Lower lobe of right lung (tissue), 2 donors: Measurements from ENCODE around the gene ARL4D. TPM values are rescaled to one million over a fixed set of nuclear protein-coding genes. Genes with fewer than 3 reads are reported as not detected.

ENCODE experiments used
- ATAC-seq, 2 donors: fragments of 200-7000 bp; cut with Tn5 transposase; one replicate each; pipeline ENCODE4 v1.9.1; 2020 to 2022; ENCODE audit warnings: mild to moderate bottlenecking in 2 of 2, moderate library complexity in 2 of 2
- DNase-seq: peaks from one replicate; pipeline ENCODE4 v3.0.0-alpha.2; 2020
- H3K27ac ChIP-seq: fragments of 200-600 bp; one replicate; pipeline ENCODE4 v1.8.0; 2022
- H3K27me3 ChIP-seq: fragments of 200-600 bp; one replicate; pipeline ENCODE4 v1.8.0; 2022; ENCODE audit warnings: low read depth
- H3K36me3 ChIP-seq: fragments of 200-600 bp; one replicate; pipeline ENCODE4 v1.8.0; 2022; ENCODE audit warnings: mild to moderate bottlenecking
- H3K4me1 ChIP-seq: fragments of 200-600 bp; one replicate; pipeline ENCODE4 v1.8.0; 2022
- H3K4me3 ChIP-seq: fragments of 200-600 bp; one replicate; pipeline ENCODE4 v1.8.0; 2022; ENCODE audit warnings: mild to moderate bottlenecking
- H3K9me3 ChIP-seq: fragments of 200-600 bp; one replicate; pipeline ENCODE4 v1.8.0; 2022
- CTCF ChIP-seq: fragments of 200-600 bp; IDR thresholded peaks from one replicate; pipeline ENCODE4 v1.8.0; 2022; ENCODE audit warnings: antibody characterized with exemption, mild to moderate bottlenecking
- intact Hi-C: fragments of 100-400 bp; cut with DNase I; formaldehyde crosslinking; loops from one replicate; pipeline ENCODE4 v1.11.0; 2022
- total RNA-seq: library from RNA; stranded (reverse); fragmentation: NEBNext Ultra II Directional; extraction: Animal tissue kit (Norgen Biotek cat#: 25700); gene quantifications from one replicate; pipeline ENCODE4 v1.2.1, GENCODE V29; 2021
- donor health status: DM: no; HTN: yes; CAD: no; lungs with severe emphysema.

ARL4D gene
- total RNA-seq, 1 donor from 2014 or later, result 12.9 TPM

- no peak overlapping the region for H3K27ac ChIP-seq
These were observed 3.8 kb downstream of the ARL4D start for GRCh38 chr17:43402567-43402966.

GRCh38 chr17:43403846-43404245, 5.1 kb downstream of the ARL4D start:
- H3K4me1 ChIP-seq, result peaks cover 20% of the 10 kb centered on the region
- H3K4me3 ChIP-seq, result no peak overlapping the region
- H3K9me3 ChIP-seq, result no peaks in the 10 kb centered on the region
- no peaks in the 10 kb centered on the region for H3K27me3 ChIP-seq
- H3K27ac ChIP-seq, result no peak overlapping the region
- TF ChIP-seq CTCF, result no peak
- no peaks in the 10 kb centered on the region for H3K36me3 ChIP-seq
- intact Hi-C loops, result no loop called here
- no peak for DNase-seq
- ATAC-seq, result no peak

More at GRCh38 chr17:43402567-43402966, 3.8 kb downstream of the ARL4D start:
- intact Hi-C loops, result no loop called here
- Histone ChIP-seq H3K4me1 (peaks cover 25% of the 10 kb centered on the region), H3K4me3 (no peak overlapping the region), H3K9me3 (no peaks in the 10 kb centered on the region), H3K27me3 (no peaks in the 10 kb centered on the region), H3K36me3 (no peaks in the 10 kb centered on the region)
- ATAC-seq, result no peak
- no peak for TF ChIP-seq CTCF
- DNase-seq, result no peak

- no peak overlapping the region for H3K4me3 ChIP-seq
- intact Hi-C loops, result no loop called here
- ATAC-seq, result no peak
These were observed 7.1 kb downstream of the ARL4D start for GRCh38 chr17:43405861-43406260.

GRCh38 chr17:43406676-43407645, 8.2 kb downstream of the ARL4D start:
- Histone ChIP-seq H3K36me3 (no peaks in the 10 kb centered on the region), H3K27ac (no peak overlapping the region), H3K27me3 (no peaks in the 10 kb centered on the region), H3K9me3 (no peaks in the 10 kb centered on the region), H3K4me3 (no peak overlapping the region), H3K4me1 (peaks cover 13% of the 10 kb centered on the region)
- no peak for TF ChIP-seq CTCF
- peak in 1 of 2 donors; percentile 59 for ATAC-seq
- no peak for DNase-seq
- intact Hi-C loops, result no loop called here

More at GRCh38 chr17:43405861-43406260, 7.1 kb downstream of the ARL4D start:
- no peaks in the 10 kb centered on the region for H3K9me3 ChIP-seq
- peaks cover 8% of the 10 kb centered on the region for H3K4me1 ChIP-seq
- no peak for DNase-seq
- no peaks in the 10 kb centered on the region for H3K36me3 ChIP-seq
- no peak for TF ChIP-seq CTCF
- no peaks in the 10 kb centered on the region for H3K27me3 ChIP-seq
- no peak overlapping the region for H3K27ac ChIP-seq

- H3K4me3 ChIP-seq, result no peak overlapping the region
- no peak for TF ChIP-seq CTCF
- DNase-seq (no peak), ATAC-seq (no peak)
- no peaks in the 10 kb centered on the region for H3K27me3 ChIP-seq
- no peak overlapping the region for H3K27ac ChIP-seq
- intact Hi-C loops, result no loop called here
- H3K4me1 ChIP-seq, result peaks cover 17% of the 10 kb centered on the region
- H3K9me3 ChIP-seq, result no peaks in the 10 kb centered on the region
- H3K36me3 ChIP-seq, result no peaks in the 10 kb centered on the region
These were observed 10.3 kb downstream of the ARL4D start for GRCh38 chr17:43409131-43409530.
